ENCODE measurements around the gene MICALL1. TPM values are rescaled to one million over a fixed set of nuclear protein-coding genes. Genes with fewer than 3 reads are reported as not detected.

Gene MICALL1
- total RNA-seq, 1 donor from 2014 or later: 5.0 TPM

DNA sequence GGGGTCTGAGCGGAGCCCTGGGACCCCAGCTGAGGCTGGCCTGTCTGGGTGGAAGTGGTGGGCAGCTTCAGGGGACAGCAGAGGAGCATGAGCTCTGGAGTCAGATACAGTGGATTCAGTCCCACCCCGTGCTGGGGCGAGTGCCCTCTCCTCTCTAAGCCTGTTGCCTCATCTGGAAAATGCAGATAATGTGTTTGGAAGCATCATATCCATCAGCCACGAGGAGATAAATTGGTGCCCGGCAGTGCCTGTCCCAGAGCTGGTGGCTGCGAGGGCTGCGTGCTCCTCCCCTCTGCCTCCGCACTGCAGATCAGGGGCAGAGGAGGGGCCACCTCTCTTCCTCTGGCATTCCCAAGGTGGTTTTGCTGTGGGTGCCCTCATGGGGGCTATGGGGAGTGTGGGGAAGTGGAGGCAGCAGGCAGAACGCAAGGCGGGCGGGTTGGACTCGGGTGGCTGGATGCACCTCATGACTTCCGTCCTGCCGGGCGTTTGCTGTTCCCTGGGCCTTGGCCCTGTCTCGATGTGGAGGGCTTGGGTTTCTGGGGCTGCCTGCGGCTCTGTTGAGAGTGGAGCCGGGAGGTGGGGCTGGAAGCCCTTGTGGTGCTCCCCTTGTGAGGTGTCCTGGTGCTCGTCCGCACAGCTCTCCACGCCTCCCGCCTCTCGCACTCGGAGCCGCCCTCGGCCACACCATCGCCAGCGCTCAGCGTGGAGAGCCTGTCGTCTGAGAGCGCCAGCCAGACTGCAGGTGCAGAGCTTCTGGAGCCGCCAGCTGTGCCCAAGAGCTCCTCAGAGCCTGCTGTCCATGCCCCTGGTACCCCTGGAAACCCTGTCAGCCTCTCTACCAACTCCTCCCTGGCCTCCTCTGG, 20.9 kb downstream of the MICALL1 start:
- TF ChIP-seq EZH2phosphoT487 (IDR thresholded peaks at IDR 0.05) (no peak), EZH2 (IDR thresholded peaks at IDR 0.05) (no peak), CTCF (IDR thresholded peaks at IDR 0.05) (no peak)
- H4K20me1 ChIP-seq (ENCODE audit: low read depth): peaks cover 8% of the 10 kb centered on the region
- no peaks in the 10 kb centered on the region for H3K4me1 ChIP-seq
- no peak for DNase-seq (ENCODE audit: low spot score)
- no peaks in the 10 kb centered on the region for H3K27me3 ChIP-seq
- no peak overlapping the region for H3K4me2 ChIP-seq
- Mint-ChIP-seq H3K4me3 (no peak overlapping the region), H3K4me1 (peaks cover 2% of the 10 kb centered on the region), H3K36me3 (peaks cover 10% of the 10 kb centered on the region), H3K27ac (no peak overlapping the region), H3K9me3 (no peaks in the 10 kb centered on the region), H3K27me3 (ENCODE audit: insufficient read depth, low read depth) (peaks cover 3% of the 10 kb centered on the region)
- H3K27ac ChIP-seq: no peak overlapping the region
- no peaks in the 10 kb centered on the region for H3K79me2 ChIP-seq (ENCODE audit: low read depth)
- no peak overlapping the region for H2AFZ ChIP-seq (replicated peaks)
- H3K9ac ChIP-seq: no peak overlapping the region
- no peaks in the 10 kb centered on the region for H3K36me3 ChIP-seq
- H3F3A ChIP-seq (ENCODE audit: low read depth): no peaks in the 10 kb centered on the region
- no peaks in the 10 kb centered on the region for H3K9me3 ChIP-seq (ENCODE audit: low read depth)
- H3K4me3 ChIP-seq: no peak overlapping the region

DNA sequence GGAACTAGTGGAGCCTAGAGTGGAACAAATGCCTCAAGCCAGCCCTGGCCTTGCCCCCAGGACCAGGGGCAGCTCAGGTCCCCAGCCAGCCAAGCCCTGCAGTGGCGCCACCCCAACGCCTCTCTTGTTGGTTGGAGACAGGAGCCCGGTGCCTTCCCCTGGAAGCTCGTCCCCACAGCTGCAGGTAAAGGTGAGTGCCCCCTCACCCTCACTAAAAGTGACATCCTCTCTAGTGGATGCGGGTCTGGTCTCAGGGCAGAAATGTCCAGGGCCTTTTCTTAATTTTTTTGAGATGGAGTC, 21.5 kb downstream of the MICALL1 start:
- no peak overlapping the region for H3K4me2 ChIP-seq
- no peaks in the 10 kb centered on the region for H3K4me1 ChIP-seq
- H3K4me3 ChIP-seq: no peak overlapping the region
- no peaks in the 10 kb centered on the region for H3F3A ChIP-seq (ENCODE audit: low read depth)
- no peaks in the 10 kb centered on the region for H3K79me2 ChIP-seq (ENCODE audit: low read depth)
- no peak overlapping the region for H3K27ac Mint-ChIP-seq
- TF ChIP-seq EZH2phosphoT487 (IDR thresholded peaks at IDR 0.05) (no peak), CTCF (IDR thresholded peaks at IDR 0.05) (no peak), EZH2 (IDR thresholded peaks at IDR 0.05) (no peak)
- no peak for DNase-seq (ENCODE audit: low spot score)
- no peak overlapping the region for H2AFZ ChIP-seq (replicated peaks)
- no peaks in the 10 kb centered on the region for H3K9me3 Mint-ChIP-seq
- H4K20me1 ChIP-seq (ENCODE audit: low read depth): peaks cover 8% of the 10 kb centered on the region
- peaks cover 10% of the 10 kb centered on the region for H3K36me3 Mint-ChIP-seq
- no peaks in the 10 kb centered on the region for H3K27me3 ChIP-seq
- H3K9ac ChIP-seq: no peak overlapping the region
- no peak overlapping the region for H3K27ac ChIP-seq
- H3K4me3 Mint-ChIP-seq: no peak overlapping the region
- peaks cover 3% of the 10 kb centered on the region for H3K27me3 Mint-ChIP-seq (ENCODE audit: insufficient read depth, low read depth)
- peaks cover 2% of the 10 kb centered on the region for H3K4me1 Mint-ChIP-seq
- no peaks in the 10 kb centered on the region for H3K36me3 ChIP-seq
- no peaks in the 10 kb centered on the region for H3K9me3 ChIP-seq (ENCODE audit: low read depth)

- no peaks in the 10 kb centered on the region for H3K36me3 ChIP-seq
Measured at GRCh38 chr22:37929390-37929789, 23.3 kb downstream of the MICALL1 start.

More at GRCh38 chr22:37929390-37929789, 23.3 kb downstream of the MICALL1 start:
- no peaks in the 10 kb centered on the region for H3K4me1 ChIP-seq
- H3K4me1 Mint-ChIP-seq: peaks cover 12% of the 10 kb centered on the region
- no peak overlapping the region for H2AFZ ChIP-seq (replicated peaks)
- no peaks in the 10 kb centered on the region for H3K9me3 Mint-ChIP-seq
- no peak overlapping the region for H3K27ac ChIP-seq
- DNase-seq (ENCODE audit: low spot score): no peak
- no peak overlapping the region for H3K9ac ChIP-seq
- peaks cover 9% of the 10 kb centered on the region for H3K36me3 Mint-ChIP-seq
- H4K20me1 ChIP-seq (ENCODE audit: low read depth): peaks cover 8% of the 10 kb centered on the region
- peaks cover 6% of the 10 kb centered on the region for H3K27me3 Mint-ChIP-seq (ENCODE audit: insufficient read depth, low read depth)
- H3K4me2 ChIP-seq: no peak overlapping the region
- H3K9me3 ChIP-seq (ENCODE audit: low read depth): no peaks in the 10 kb centered on the region
- no peaks in the 10 kb centered on the region for H3K79me2 ChIP-seq (ENCODE audit: low read depth)
- TF ChIP-seq EZH2phosphoT487 (IDR thresholded peaks at IDR 0.05): no peak
- TF ChIP-seq CTCF (IDR thresholded peaks at IDR 0.05): no peak
- no peak for TF ChIP-seq EZH2 (IDR thresholded peaks at IDR 0.05)
- no peaks in the 10 kb centered on the region for H3K27me3 ChIP-seq
- H3K27ac Mint-ChIP-seq: no peak overlapping the region
- no peaks in the 10 kb centered on the region for H3F3A ChIP-seq (ENCODE audit: low read depth)
- no peak overlapping the region for H3K4me3 Mint-ChIP-seq
- H3K4me3 ChIP-seq: no peak overlapping the region
